OCI-LY1 (cell line): Measurements from ENCODE around the gene ULBP2.
"Not testable (repeated sequence)": the region's sequence is repeated elsewhere in the genome, so short reads cannot be mapped to it uniquely, and the experiment has no call there.

Experiments used
- CTCF ChIP-seq: fragments of 200-600 bp; sonication (generic), shearing (Covaris generic); IDR thresholded peaks from 2 replicates; pipeline ENCODE4 v1.5.1; 2017; ENCODE audit warnings: mild to moderate bottlenecking, antibody characterized with exemption, low read length, moderate library complexity, mixed read lengths
- EZH2 ChIP-seq: fragments of 200-600 bp; sonication (generic), shearing (Covaris generic); IDR thresholded peaks from 2 replicates; pipeline ENCODE4 v1.8.0; 2017; ENCODE audit warnings: borderline replicate concordance, mixed run types, mild to moderate bottlenecking, antibody characterized with exemption, low read length, moderate library complexity, mixed read lengths

GRCh38 chr6:149966319-149966718 lies 24.5 kb downstream of the ULBP2 start:
- TF ChIP-seq CTCF, EZH2: not testable (repeated sequence)
